Endothelial cell of umbilical vein (primary cell): ENCODE measurements around the gene GON7.

Experiments used
- EZH2 ChIP-seq: IDR thresholded peaks from 2 replicates; pipeline ENCODE4 v1.6.1; 2012; ENCODE audit warnings: borderline replicate concordance, low read depth, mild to moderate bottlenecking, moderate library complexity, low read length, inconsistent platforms; ENCODE audit not compliant: severe bottlenecking
- JUN ChIP-seq: IDR thresholded peaks from 2 replicates; pipeline ENCODE4 v1.6.1; 2011; ENCODE audit warnings: borderline replicate concordance, low read depth; ENCODE audit not compliant: insufficient read length, insufficient read depth
- POLR2A ChIP-seq: IDR thresholded peaks from 2 replicates; pipeline ENCODE4 v1.6.1; 2012; ENCODE audit warnings: low read depth, mild to moderate bottlenecking, control low read depth, low read length
- POLR2AphosphoS5 ChIP-seq: IDR thresholded peaks from 2 replicates; pipeline ENCODE4 v1.6.1; 2012; ENCODE audit warnings: low read depth, mild to moderate bottlenecking, control low read depth, low read length, moderate library complexity; ENCODE audit not compliant: insufficient read depth
- TF ChIP-seq, protein P1 (sequence below), 2 donors: IDR thresholded peaks; 1 replicate in 1 of 2; 2 replicates in 1 of 2; pipeline ENCODE4 v1.5.1; 2011; ENCODE audit warnings: low read length in 2 of 2, mild to moderate bottlenecking in 2 of 2, moderate library complexity in 2 of 2, control low read depth in 1 of 2, inconsistent platforms in 1 of 2, low read depth in 1 of 2; ENCODE audit not compliant: insufficient read depth in 1 of 2; ENCODE audit errors: extremely low read depth in 1 of 2
- TF ChIP-seq, protein P2 (sequence below): IDR thresholded peaks from 2 replicates; pipeline ENCODE4 v1.6.1; 2011; ENCODE audit not compliant: insufficient read depth, insufficient read length

DNA sequence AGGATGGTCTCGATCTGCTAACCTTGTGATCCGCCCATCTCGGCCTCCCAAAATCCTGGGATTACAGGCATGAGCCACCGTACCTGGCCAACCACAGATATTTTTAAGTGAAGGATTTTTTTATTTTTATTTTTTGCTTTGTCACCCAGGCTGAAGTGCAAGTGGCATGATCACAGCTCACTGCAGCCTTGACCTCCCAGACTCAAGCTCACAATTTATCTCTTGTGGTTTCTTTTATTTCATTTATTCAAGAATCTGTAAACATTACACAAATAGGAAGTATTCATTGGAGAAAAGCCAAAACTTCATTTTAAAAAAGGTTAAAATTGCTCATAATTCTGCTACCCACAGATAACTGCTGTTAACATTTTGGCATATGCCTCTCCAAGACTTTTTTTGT, 35.5 kb downstream of the GON7 start:
- TF ChIP-seq, protein P1, sequence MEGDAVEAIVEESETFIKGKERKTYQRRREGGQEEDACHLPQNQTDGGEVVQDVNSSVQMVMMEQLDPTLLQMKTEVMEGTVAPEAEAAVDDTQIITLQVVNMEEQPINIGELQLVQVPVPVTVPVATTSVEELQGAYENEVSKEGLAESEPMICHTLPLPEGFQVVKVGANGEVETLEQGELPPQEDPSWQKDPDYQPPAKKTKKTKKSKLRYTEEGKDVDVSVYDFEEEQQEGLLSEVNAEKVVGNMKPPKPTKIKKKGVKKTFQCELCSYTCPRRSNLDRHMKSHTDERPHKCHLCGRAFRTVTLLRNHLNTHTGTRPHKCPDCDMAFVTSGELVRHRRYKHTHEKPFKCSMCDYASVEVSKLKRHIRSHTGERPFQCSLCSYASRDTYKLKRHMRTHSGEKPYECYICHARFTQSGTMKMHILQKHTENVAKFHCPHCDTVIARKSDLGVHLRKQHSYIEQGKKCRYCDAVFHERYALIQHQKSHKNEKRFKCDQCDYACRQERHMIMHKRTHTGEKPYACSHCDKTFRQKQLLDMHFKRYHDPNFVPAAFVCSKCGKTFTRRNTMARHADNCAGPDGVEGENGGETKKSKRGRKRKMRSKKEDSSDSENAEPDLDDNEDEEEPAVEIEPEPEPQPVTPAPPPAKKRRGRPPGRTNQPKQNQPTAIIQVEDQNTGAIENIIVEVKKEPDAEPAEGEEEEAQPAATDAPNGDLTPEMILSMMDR (IDR thresholded peaks at IDR 0.05; ENCODE audit: extremely low read depth in 1 of 2, insufficient read depth in 1 of 2, low read depth in 1 of 2, low read length in 2 of 2) = no peak
- TF ChIP-seq POLR2A (no peak), EZH2 (no peak), POLR2AphosphoS5 (no peak), JUN (no peak)
- TF ChIP-seq, protein P2, sequence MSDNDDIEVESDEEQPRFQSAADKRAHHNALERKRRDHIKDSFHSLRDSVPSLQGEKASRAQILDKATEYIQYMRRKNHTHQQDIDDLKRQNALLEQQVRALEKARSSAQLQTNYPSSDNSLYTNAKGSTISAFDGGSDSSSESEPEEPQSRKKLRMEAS = no peak
